Endothelial cell (in vitro differentiated cells): ENCODE data around the gene FBXL20. TPM values are rescaled to one million over a fixed set of nuclear protein-coding genes. Genes with fewer than 3 reads are reported as not detected.
"Not testable (repeated sequence)": the region's sequence is repeated elsewhere in the genome, so short reads cannot be mapped to it uniquely, and the experiment has no call there.

ENCODE experiments used
- DNase-seq: peaks from one replicate; pipeline ENCODE4 v3.0.0; 2021; ENCODE audit warnings: low spot score
- H3K27ac Mint-ChIP-seq: one replicate; pipeline ENCODE4 v1.8.0; 2021; ENCODE audit warnings: mixed read lengths, inconsistent platforms; ENCODE audit not compliant: unreplicated experiment
- H3K27me3 Mint-ChIP-seq: one replicate; pipeline ENCODE4 v1.8.0; 2021; ENCODE audit warnings: mild to moderate bottlenecking, moderate library complexity, mixed read lengths, inconsistent platforms; ENCODE audit not compliant: unreplicated experiment
- H3K36me3 Mint-ChIP-seq: one replicate; pipeline ENCODE4 v1.8.0; 2021; ENCODE audit warnings: mild to moderate bottlenecking, low read depth, mixed read lengths, inconsistent platforms; ENCODE audit not compliant: unreplicated experiment
- H3K4me1 Mint-ChIP-seq: one replicate; pipeline ENCODE4 v1.8.0; 2021; ENCODE audit warnings: mild to moderate bottlenecking, mixed read lengths, inconsistent platforms; ENCODE audit not compliant: unreplicated experiment
- H3K4me3 Mint-ChIP-seq: one replicate; pipeline ENCODE4 v1.8.0; 2021; ENCODE audit warnings: mild to moderate bottlenecking, mixed read lengths, inconsistent platforms; ENCODE audit not compliant: unreplicated experiment
- H3K9me3 Mint-ChIP-seq: one replicate; pipeline ENCODE4 v1.8.0; 2021; ENCODE audit warnings: mixed read lengths, inconsistent platforms; ENCODE audit not compliant: unreplicated experiment
- total RNA-seq: library from RNA; stranded (reverse); fragmentation: NEBNext Ultra II Directional; extraction: Animal tissue kit (Norgen Biotek cat#: 25700); gene quantifications from one replicate; pipeline ENCODE4 v1.2.1, GENCODE V29; 2021; ENCODE audit not compliant: unreplicated experiment
- TF ChIP-seq, protein P1 (sequence below): fragments of 200-600 bp; sonication (generic); IDR thresholded peaks from one replicate; pipeline ENCODE4 v1.5.0; 2021; ENCODE audit warnings: antibody characterized with exemption; ENCODE audit not compliant: unreplicated experiment

Gene FBXL20
- total RNA-seq, 1 donor from 2014 or later = 26.6 TPM

DNA sequence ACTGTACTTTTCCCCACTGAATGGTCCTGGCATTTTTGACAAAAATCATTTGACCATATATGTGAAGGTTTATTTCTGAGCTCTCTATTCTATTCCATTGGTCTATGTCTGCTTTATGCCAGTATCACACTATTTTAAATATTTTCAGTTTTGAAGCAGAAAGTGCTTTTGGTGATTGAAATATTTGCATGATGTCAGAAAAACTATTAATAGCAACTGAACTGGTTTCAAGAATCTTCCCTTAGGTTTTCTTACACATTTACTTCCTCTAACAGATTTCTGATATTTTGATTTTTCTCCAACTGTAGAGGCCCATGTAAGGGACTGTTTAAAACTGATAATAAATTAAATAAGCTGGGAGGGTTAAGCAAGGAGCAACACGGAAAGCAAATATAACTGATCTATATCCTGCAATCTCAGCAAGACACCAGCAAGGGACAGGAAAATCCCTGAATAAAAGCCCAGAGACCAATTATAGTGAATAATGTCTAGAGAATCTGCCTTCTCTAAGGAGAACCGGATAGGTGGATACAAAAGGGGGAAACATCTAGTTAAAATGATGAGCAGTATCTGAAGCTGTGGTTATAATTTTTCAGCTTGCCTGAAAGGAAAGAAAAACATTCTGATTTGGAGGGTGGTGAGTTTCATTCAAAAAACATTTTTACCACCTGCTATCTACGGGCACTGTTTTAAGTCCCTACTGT lies 94.8 kb downstream of the FBXL20 start:
- Mint-ChIP-seq H3K27ac (no peak overlapping the region), H3K27me3 (no peaks in the 10 kb centered on the region), H3K9me3 (no peaks in the 10 kb centered on the region), H3K4me1 (peaks cover 6% of the 10 kb centered on the region), H3K36me3 (no peaks in the 10 kb centered on the region), H3K4me3 (no peak overlapping the region)
- DNase-seq = no peak
- TF ChIP-seq, protein P1, sequence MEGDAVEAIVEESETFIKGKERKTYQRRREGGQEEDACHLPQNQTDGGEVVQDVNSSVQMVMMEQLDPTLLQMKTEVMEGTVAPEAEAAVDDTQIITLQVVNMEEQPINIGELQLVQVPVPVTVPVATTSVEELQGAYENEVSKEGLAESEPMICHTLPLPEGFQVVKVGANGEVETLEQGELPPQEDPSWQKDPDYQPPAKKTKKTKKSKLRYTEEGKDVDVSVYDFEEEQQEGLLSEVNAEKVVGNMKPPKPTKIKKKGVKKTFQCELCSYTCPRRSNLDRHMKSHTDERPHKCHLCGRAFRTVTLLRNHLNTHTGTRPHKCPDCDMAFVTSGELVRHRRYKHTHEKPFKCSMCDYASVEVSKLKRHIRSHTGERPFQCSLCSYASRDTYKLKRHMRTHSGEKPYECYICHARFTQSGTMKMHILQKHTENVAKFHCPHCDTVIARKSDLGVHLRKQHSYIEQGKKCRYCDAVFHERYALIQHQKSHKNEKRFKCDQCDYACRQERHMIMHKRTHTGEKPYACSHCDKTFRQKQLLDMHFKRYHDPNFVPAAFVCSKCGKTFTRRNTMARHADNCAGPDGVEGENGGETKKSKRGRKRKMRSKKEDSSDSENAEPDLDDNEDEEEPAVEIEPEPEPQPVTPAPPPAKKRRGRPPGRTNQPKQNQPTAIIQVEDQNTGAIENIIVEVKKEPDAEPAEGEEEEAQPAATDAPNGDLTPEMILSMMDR = no peak

GRCh38 chr17:39305978-39306377 lies 95.4 kb downstream of the FBXL20 start:
- Mint-ChIP-seq H3K4me1 (peaks cover 6% of the 10 kb centered on the region), H3K27ac (no peak overlapping the region), H3K36me3 (peaks cover under 1% of the 10 kb centered on the region), H3K27me3 (no peaks in the 10 kb centered on the region), H3K9me3 (no peaks in the 10 kb centered on the region), H3K4me3 (no peak overlapping the region)
- TF ChIP-seq, protein P1 = no peak
- DNase-seq = no peak

DNA sequence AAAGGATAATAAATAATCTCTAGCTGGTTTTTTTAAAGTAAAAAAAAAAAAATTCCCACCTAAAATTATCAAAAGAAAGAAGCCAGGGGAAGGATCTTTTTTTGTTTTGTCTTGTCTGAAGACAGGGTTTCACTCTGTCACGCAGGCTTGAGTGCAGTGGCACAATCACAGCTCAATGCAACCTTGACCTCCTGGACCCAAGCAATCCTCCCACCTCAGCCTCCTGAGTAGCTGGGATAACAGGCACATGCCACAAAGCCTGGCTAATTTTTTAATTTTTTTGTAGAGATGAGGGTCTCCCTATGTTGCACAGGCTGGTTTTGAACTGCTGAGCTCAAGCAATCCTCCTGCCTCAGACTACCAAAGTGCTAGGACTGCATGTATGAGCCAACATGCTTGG lies 97.2 kb downstream of the FBXL20 start:
- DNase-seq = no peak
- no peaks in the 10 kb centered on the region for H3K9me3 Mint-ChIP-seq
- peaks cover 6% of the 10 kb centered on the region for H3K4me1 Mint-ChIP-seq
- peaks cover 2% of the 10 kb centered on the region for H3K27me3 Mint-ChIP-seq
- peaks cover 5% of the 10 kb centered on the region for H3K36me3 Mint-ChIP-seq
- H3K4me3 Mint-ChIP-seq = no peak overlapping the region
- TF ChIP-seq, protein P1 = no peak
- H3K27ac Mint-ChIP-seq = no peak overlapping the region

DNA sequence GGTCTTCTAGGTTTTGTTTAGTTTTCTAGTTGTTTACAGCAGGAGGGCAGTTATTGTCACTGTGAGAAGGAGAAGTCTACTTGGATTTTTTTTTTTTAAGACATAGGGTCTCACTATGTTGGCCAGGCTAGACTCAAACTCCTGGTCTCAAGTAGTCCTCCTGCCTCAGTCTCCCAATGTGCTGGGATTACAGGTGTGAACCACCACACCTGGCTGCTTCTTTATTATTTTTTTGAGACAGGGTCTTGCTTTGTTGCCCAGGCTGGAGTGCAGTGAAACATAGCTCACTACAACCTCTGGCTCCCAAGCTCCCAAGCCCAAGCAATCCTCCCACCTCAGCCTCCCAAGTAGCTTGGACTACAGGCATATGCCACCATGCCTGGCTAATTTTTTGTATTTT lies 107.4 kb downstream of the FBXL20 start:
- TF ChIP-seq, protein P1 = no peak
- Mint-ChIP-seq H3K36me3 (peaks cover 4% of the 10 kb centered on the region), H3K4me3 (no peak overlapping the region), H3K9me3 (no peaks in the 10 kb centered on the region), H3K27ac (no peak overlapping the region), H3K27me3 (no peaks in the 10 kb centered on the region), H3K4me1 (no peaks in the 10 kb centered on the region)
- no peak for DNase-seq

- H3K9me3 Mint-ChIP-seq, H3K36me3 Mint-ChIP-seq, H3K4me1 Mint-ChIP-seq, H3K4me3 Mint-ChIP-seq, DNase-seq, H3K27me3 Mint-ChIP-seq, H3K27ac Mint-ChIP-seq: not testable (repeated sequence)
Observed at GRCh38 chr17:39292546-39292945, 108.9 kb downstream of the FBXL20 start.

- not testable (repeated sequence) for DNase-seq, H3K27me3 Mint-ChIP-seq, H3K9me3 Mint-ChIP-seq, H3K36me3 Mint-ChIP-seq, H3K4me1 Mint-ChIP-seq, H3K4me3 Mint-ChIP-seq, H3K27ac Mint-ChIP-seq
Observed at GRCh38 chr17:39286513-39286912, 114.9 kb downstream of the FBXL20 start.
